Vagina (tissue), 2 donors: Measurements from ENCODE around the gene NR1H4. TPM values are rescaled to one million over a fixed set of nuclear protein-coding genes. Genes with fewer than 3 reads are reported as not detected.

ENCODE experiments used
- DNase-seq, 2 donors: peaks; one replicate each; pipeline ENCODE4 v3.0.0-alpha.2; 2017; ENCODE audit errors: extremely low spot score in 2 of 2
- H3K27ac ChIP-seq: fragments of 200-600 bp; sonication (generic); one replicate; pipeline ENCODE4 v1.5.1; 2019
- H3K27me3 ChIP-seq: fragments of 200-600 bp; sonication (generic); one replicate; pipeline ENCODE4 v1.5.1; 2019
- H3K36me3 ChIP-seq, 2 donors: fragments of 200-600 bp; sonication (generic); one replicate each; pipeline ENCODE4 v1.5.1; 2017 to 2019
- H3K4me1 ChIP-seq: fragments of 200-600 bp; sonication (generic); one replicate; pipeline ENCODE4 v1.5.1; 2019
- H3K4me3 ChIP-seq, 2 donors: fragments of 200-600 bp; sonication (generic); 1 replicate in 1 of 2; 2 replicates in 1 of 2; pipeline ENCODE4 v1.5.1; 2016 to 2019
- H3K9me3 ChIP-seq: fragments of 200-600 bp; sonication (generic); one replicate; pipeline ENCODE4 v1.5.1; 2019
- CTCF ChIP-seq, 3 experiments: fragments of 450-650 bp in 2 of 3; fragments of 200-600 bp in 1 of 3; sonication (generic) in 1 of 3; IDR thresholded peaks; one replicate each; pipeline ENCODE4 v1.5.1; 2017 to 2019; ENCODE audit warnings: antibody characterized with exemption in 3 of 3, mild to moderate bottlenecking in 2 of 3, moderate library complexity in 2 of 3
- POLR2A ChIP-seq, 2 donors: fragments of 450-650 bp; IDR thresholded peaks; one replicate each; pipeline ENCODE4 v1.6.1; 2017; ENCODE audit warnings: antibody characterized with exemption in 2 of 2, mild to moderate bottlenecking in 2 of 2, moderate library complexity in 2 of 2
- POLR2AphosphoS5 ChIP-seq, 2 donors: sonication (generic); formaldehyde crosslinking; IDR thresholded peaks; one replicate each; pipeline ENCODE4 v1.9.0; 2017; ENCODE audit warnings: antibody characterized with exemption in 2 of 2, mild to moderate bottlenecking in 2 of 2, low read depth in 1 of 2; ENCODE audit not compliant: insufficient read depth in 1 of 2
- intact Hi-C: fragments of 100-400 bp; cut with DNase I; formaldehyde crosslinking; loops from one replicate; pipeline ENCODE4 v1.15.1; 2023
- total RNA-seq: library from RNA; depleted of rRNA; stranded (reverse); fragments of >200 nt; gene quantifications from one replicate; pipeline ENCODE4 v1.2.3, GENCODE V29; 2016

Gene NR1H4
- total RNA-seq, 1 donor from 2014 or later: not detected

- intact Hi-C loops: no loop called here
- no peak for DNase-seq
Observed at GRCh38 chr12:100445081-100445481, 28.6 kb upstream of the NR1H4 start.

GRCh38 chr12:100447381-100447780 lies 26.3 kb upstream of the NR1H4 start:
- Histone ChIP-seq H3K27ac (no peak overlapping the region), H3K27me3 (no peaks in the 10 kb centered on the region), H3K4me1 (no peaks in the 10 kb centered on the region), H3K36me3 (no peaks in the 10 kb centered on the region), H3K4me3 (no peak overlapping the region), H3K9me3 (no peaks in the 10 kb centered on the region)
- no peak for DNase-seq
- TF ChIP-seq POLR2AphosphoS5 (IDR thresholded peaks at IDR 0.05; ENCODE audit: insufficient read depth in 1 of 2, low read depth in 1 of 2) (no peak), CTCF (IDR thresholded peaks at IDR 0.05) (no peak), POLR2A (IDR thresholded peaks at IDR 0.05) (no peak)
- intact Hi-C loops: no loop called here

More at GRCh38 chr12:100445081-100445481, 28.6 kb upstream of the NR1H4 start:
- H3K36me3 ChIP-seq: no peaks in the 10 kb centered on the region
- TF ChIP-seq CTCF (IDR thresholded peaks at IDR 0.05) (no peak), POLR2AphosphoS5 (IDR thresholded peaks at IDR 0.05; ENCODE audit: insufficient read depth in 1 of 2, low read depth in 1 of 2) (no peak), POLR2A (IDR thresholded peaks at IDR 0.05) (no peak)
- H3K9me3 ChIP-seq: no peaks in the 10 kb centered on the region
- H3K4me1 ChIP-seq: no peaks in the 10 kb centered on the region
- no peaks in the 10 kb centered on the region for H3K27me3 ChIP-seq
- H3K27ac ChIP-seq: no peak overlapping the region
- H3K4me3 ChIP-seq: no peak overlapping the region

- intact Hi-C loops: no loop called here
- no peak for DNase-seq
- H3K27ac ChIP-seq: no peak overlapping the region
- H3K4me3 ChIP-seq: no peak overlapping the region
- no peaks in the 10 kb centered on the region for H3K27me3 ChIP-seq
- TF ChIP-seq POLR2AphosphoS5 (IDR thresholded peaks at IDR 0.05; ENCODE audit: insufficient read depth in 1 of 2, low read depth in 1 of 2) (no peak), POLR2A (IDR thresholded peaks at IDR 0.05) (no peak), CTCF (IDR thresholded peaks at IDR 0.05) (no peak)
- no peaks in the 10 kb centered on the region for H3K4me1 ChIP-seq
- H3K36me3 ChIP-seq: no peaks in the 10 kb centered on the region
- H3K9me3 ChIP-seq: no peaks in the 10 kb centered on the region
Observed at GRCh38 chr12:100448656-100449055, 25.0 kb upstream of the NR1H4 start.

- Histone ChIP-seq H3K4me1 (no peaks in the 10 kb centered on the region), H3K36me3 (no peaks in the 10 kb centered on the region), H3K27me3 (no peaks in the 10 kb centered on the region), H3K27ac (no peak overlapping the region), H3K9me3 (no peaks in the 10 kb centered on the region), H3K4me3 (no peak overlapping the region)
- intact Hi-C loops: no loop called here
- TF ChIP-seq CTCF (IDR thresholded peaks at IDR 0.05) (no peak), POLR2AphosphoS5 (IDR thresholded peaks at IDR 0.05; ENCODE audit: insufficient read depth in 1 of 2, low read depth in 1 of 2) (no peak), POLR2A (IDR thresholded peaks at IDR 0.05) (no peak)
- DNase-seq: no peak
Observed at GRCh38 chr12:100450735-100451134, 22.9 kb upstream of the NR1H4 start.

GRCh38 chr12:100453951-100454350 lies 19.7 kb upstream of the NR1H4 start:
- Histone ChIP-seq H3K4me1 (no peaks in the 10 kb centered on the region), H3K36me3 (no peaks in the 10 kb centered on the region), H3K9me3 (no peaks in the 10 kb centered on the region), H3K27me3 (no peaks in the 10 kb centered on the region), H3K27ac (no peak overlapping the region), H3K4me3 (no peak overlapping the region)
- intact Hi-C loops: no loop called here
- no peak for TF ChIP-seq POLR2AphosphoS5 (IDR thresholded peaks at IDR 0.05; ENCODE audit: insufficient read depth in 1 of 2, low read depth in 1 of 2)
- TF ChIP-seq CTCF (IDR thresholded peaks at IDR 0.05): no peak
- no peak for TF ChIP-seq POLR2A (IDR thresholded peaks at IDR 0.05)
- DNase-seq: no peak
